ENCODE measurements around the gene LLGL2. TPM values are rescaled to one million over a fixed set of nuclear protein-coding genes. Genes with fewer than 3 reads are reported as not detected.

Gene LLGL2
- total RNA-seq, 1 donor from 2014 or later = 50.6 TPM

GRCh38 chr17:75486951-75487350 lies 38.5 kb upstream of the LLGL2 start:
- H3K27me3 ChIP-seq (ENCODE audit: control insufficient read depth, insufficient read depth, low read length) = no peaks in the 10 kb centered on the region
- no peak for DNase-seq (ENCODE audit: low read depth)
- no peaks in the 10 kb centered on the region for H3K36me3 ChIP-seq (ENCODE audit: control insufficient read depth, insufficient read depth, low read length)
- no peak overlapping the region for H3K4me3 ChIP-seq (ENCODE audit: low read depth, low read length)
- TF ChIP-seq CTCF (IDR thresholded peaks at IDR 0.05; ENCODE audit: insufficient read depth, low read length, poor library complexity, severe bottlenecking) = no peak

GRCh38 chr17:75487351-75488070 lies 38.0 kb upstream of the LLGL2 start:
- no peak overlapping the region for H3K4me3 ChIP-seq (ENCODE audit: low read depth, low read length)
- no peak for DNase-seq (ENCODE audit: low read depth)
- no peaks in the 10 kb centered on the region for H3K27me3 ChIP-seq (ENCODE audit: control insufficient read depth, insufficient read depth, low read length)
- TF ChIP-seq CTCF (IDR thresholded peaks at IDR 0.05; ENCODE audit: insufficient read depth, low read length, poor library complexity, severe bottlenecking) = no peak
- H3K36me3 ChIP-seq (ENCODE audit: control insufficient read depth, insufficient read depth, low read length) = no peaks in the 10 kb centered on the region

- no peaks in the 10 kb centered on the region for H3K36me3 ChIP-seq (ENCODE audit: control insufficient read depth, insufficient read depth, low read length)
Measured at GRCh38 chr17:75488693-75489510, 36.6 kb upstream of the LLGL2 start.

GRCh38 chr17:75489511-75489955 lies 36.0 kb upstream of the LLGL2 start:
- H3K27me3 ChIP-seq (ENCODE audit: control insufficient read depth, insufficient read depth, low read length) = no peaks in the 10 kb centered on the region
- no peak for TF ChIP-seq CTCF (IDR thresholded peaks at IDR 0.05; ENCODE audit: insufficient read depth, low read length, poor library complexity, severe bottlenecking)
- H3K36me3 ChIP-seq (ENCODE audit: control insufficient read depth, insufficient read depth, low read length) = no peaks in the 10 kb centered on the region
- DNase-seq (ENCODE audit: low read depth) = no peak
- H3K4me3 ChIP-seq (ENCODE audit: low read depth, low read length) = no peak overlapping the region

More at GRCh38 chr17:75488693-75489510, 36.6 kb upstream of the LLGL2 start:
- H3K4me3 ChIP-seq (ENCODE audit: low read depth, low read length) = no peak overlapping the region
- DNase-seq (ENCODE audit: low read depth) = no peak
- no peak for TF ChIP-seq CTCF (IDR thresholded peaks at IDR 0.05; ENCODE audit: insufficient read depth, low read length, poor library complexity, severe bottlenecking)
- no peaks in the 10 kb centered on the region for H3K27me3 ChIP-seq (ENCODE audit: control insufficient read depth, insufficient read depth, low read length)

GRCh38 chr17:75490173-75490743 lies 35.2 kb upstream of the LLGL2 start:
- H3K4me3 ChIP-seq (ENCODE audit: low read depth, low read length) = no peak overlapping the region
- no peaks in the 10 kb centered on the region for H3K36me3 ChIP-seq (ENCODE audit: control insufficient read depth, insufficient read depth, low read length)
- no peak for TF ChIP-seq CTCF (IDR thresholded peaks at IDR 0.05; ENCODE audit: insufficient read depth, low read length, poor library complexity, severe bottlenecking)
- DNase-seq (ENCODE audit: low read depth) = no peak
- H3K27me3 ChIP-seq (ENCODE audit: control insufficient read depth, insufficient read depth, low read length) = no peaks in the 10 kb centered on the region
